ENCODE measurements around the gene RASAL2.

RASAL2 gene

DNA sequence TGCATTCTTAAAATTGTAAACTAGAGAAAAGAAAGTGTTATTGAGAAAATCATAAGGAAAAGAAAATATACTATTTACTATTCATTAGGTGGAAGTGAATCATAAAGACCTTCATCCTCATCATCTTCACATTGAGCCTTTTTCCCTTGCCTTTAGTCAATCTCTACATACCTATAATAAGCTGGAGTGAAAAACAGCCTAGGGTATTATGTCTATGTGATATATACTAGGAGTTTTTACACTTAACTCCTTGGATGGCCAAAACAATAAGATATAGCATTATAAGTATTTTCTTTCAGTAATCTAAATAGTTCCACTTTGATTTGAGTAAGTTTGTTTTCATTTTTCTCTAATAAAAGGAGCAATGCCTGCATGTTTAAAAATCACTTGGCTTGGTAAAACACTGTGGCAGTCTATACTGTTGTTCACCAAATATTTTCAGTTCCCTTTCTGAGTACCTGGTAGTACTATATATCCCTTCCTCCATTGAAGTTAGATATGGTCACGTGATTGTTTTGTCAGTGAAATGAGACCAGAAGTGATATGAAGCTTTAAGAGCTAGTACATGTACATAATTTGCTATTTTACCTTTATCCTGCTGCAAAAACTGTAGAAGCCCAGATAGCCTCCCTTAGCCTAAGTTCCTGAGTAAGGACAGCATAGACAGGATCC is 324.5 kb downstream of the RASAL2 start:
- Mint-ChIP-seq H3K27me3 (peaks cover 3% of the 10 kb centered on the region), H3K36me3 (ENCODE audit: low read depth) (no peaks in the 10 kb centered on the region), H3K4me1 (ENCODE audit: low read depth) (no peaks in the 10 kb centered on the region), H3K27ac (no peak overlapping the region), H3K4me3 (no peak overlapping the region), H3K9me3 (peaks cover 4% of the 10 kb centered on the region)

DNA sequence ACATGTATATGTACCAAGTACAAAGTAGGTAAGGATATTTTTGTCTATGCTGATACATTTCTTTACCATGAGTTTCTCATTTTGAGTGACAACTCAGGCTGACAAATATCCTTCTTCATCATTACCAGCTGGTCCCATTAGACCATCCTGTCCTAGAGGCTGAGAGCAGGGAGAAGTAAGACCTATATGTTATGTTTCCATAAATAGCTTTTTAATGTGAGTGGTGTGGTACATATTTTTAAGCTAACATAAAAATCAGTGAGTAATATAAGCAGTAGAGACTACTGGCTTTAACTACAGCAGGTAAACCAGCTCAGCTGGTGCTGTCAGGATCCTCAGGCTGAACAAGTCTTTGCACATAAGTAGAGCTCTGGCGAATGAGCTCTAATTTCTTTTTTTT is 340.5 kb downstream of the RASAL2 start:
- H3K4me1 Mint-ChIP-seq (ENCODE audit: low read depth), result no peaks in the 10 kb centered on the region
- H3K9me3 Mint-ChIP-seq, result no peaks in the 10 kb centered on the region
- no peak overlapping the region for H3K27ac Mint-ChIP-seq
- H3K36me3 Mint-ChIP-seq (ENCODE audit: low read depth), result no peaks in the 10 kb centered on the region
- H3K27me3 Mint-ChIP-seq, result peaks cover 3% of the 10 kb centered on the region
- no peak overlapping the region for H3K4me3 Mint-ChIP-seq

- no peaks in the 10 kb centered on the region for H3K9me3 Mint-ChIP-seq
- no peaks in the 10 kb centered on the region for H3K4me1 Mint-ChIP-seq (ENCODE audit: low read depth)
- H3K27me3 Mint-ChIP-seq, result peaks cover 3% of the 10 kb centered on the region
- no peaks in the 10 kb centered on the region for H3K36me3 Mint-ChIP-seq (ENCODE audit: low read depth)
- no peak overlapping the region for H3K27ac Mint-ChIP-seq
- no peak overlapping the region for H3K4me3 Mint-ChIP-seq
Measured at GRCh38 chr1:178434899-178435435, 341.1 kb downstream of the RASAL2 start.

DNA sequence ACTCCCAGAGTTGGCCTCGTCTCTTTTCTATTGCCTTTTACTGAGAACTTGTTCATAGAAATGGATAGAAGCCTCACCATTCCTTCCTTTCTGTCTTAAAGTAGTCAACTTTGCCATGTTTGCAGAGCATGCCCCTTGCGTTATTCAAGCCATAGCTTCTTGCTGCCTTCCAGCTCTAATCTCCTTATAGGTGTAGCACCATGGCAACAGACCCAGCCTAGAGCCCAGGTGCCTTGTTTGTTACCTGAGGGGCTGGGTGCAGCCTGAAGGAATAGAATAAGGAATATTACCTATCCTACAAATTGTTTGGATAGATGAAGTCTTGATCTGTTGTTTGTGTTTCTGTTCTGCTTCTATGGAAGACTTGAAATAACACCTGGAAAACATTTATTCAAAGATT is 343.0 kb downstream of the RASAL2 start:
- H3K27ac Mint-ChIP-seq, result no peak overlapping the region
- no peak overlapping the region for H3K4me3 Mint-ChIP-seq
- no peaks in the 10 kb centered on the region for H3K36me3 Mint-ChIP-seq (ENCODE audit: low read depth)
- H3K4me1 Mint-ChIP-seq (ENCODE audit: low read depth), result no peaks in the 10 kb centered on the region
- no peaks in the 10 kb centered on the region for H3K9me3 Mint-ChIP-seq
- H3K27me3 Mint-ChIP-seq, result peaks cover 5% of the 10 kb centered on the region

DNA sequence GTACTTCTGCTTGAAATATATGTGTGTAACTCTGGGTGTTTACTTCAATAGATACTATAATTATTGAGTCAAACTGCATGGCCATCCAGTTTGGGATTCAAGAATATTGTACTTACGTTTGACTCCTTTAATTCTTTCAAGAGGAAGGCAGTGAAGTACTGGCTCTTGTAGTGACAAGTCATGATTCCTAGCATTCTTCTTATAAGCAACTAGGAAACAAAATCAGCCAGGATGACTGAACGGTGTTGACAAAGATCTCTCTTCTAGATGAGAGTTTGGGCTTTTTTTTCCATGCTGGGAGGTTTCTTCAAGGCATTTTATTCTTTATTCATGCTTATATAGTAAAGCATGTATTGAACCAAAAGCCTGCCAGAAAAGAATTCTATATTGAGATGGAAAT is 344.5 kb downstream of the RASAL2 start:
- H3K9me3 Mint-ChIP-seq, result no peaks in the 10 kb centered on the region

GRCh38 chr1:178442925-178443324 is 349.0 kb downstream of the RASAL2 start:
- Mint-ChIP-seq H3K4me1 (ENCODE audit: low read depth) (no peaks in the 10 kb centered on the region), H3K27me3 (peaks cover 11% of the 10 kb centered on the region), H3K27ac (no peak overlapping the region), H3K36me3 (ENCODE audit: low read depth) (no peaks in the 10 kb centered on the region), H3K4me3 (no peak overlapping the region), H3K9me3 (no peaks in the 10 kb centered on the region)

More for the DNA sequence above, 344.5 kb downstream of the RASAL2 start:
- Mint-ChIP-seq H3K27me3 (peaks cover 10% of the 10 kb centered on the region), H3K36me3 (ENCODE audit: low read depth) (no peaks in the 10 kb centered on the region), H3K4me1 (ENCODE audit: low read depth) (no peaks in the 10 kb centered on the region), H3K27ac (no peak overlapping the region), H3K4me3 (no peak overlapping the region)

DNA sequence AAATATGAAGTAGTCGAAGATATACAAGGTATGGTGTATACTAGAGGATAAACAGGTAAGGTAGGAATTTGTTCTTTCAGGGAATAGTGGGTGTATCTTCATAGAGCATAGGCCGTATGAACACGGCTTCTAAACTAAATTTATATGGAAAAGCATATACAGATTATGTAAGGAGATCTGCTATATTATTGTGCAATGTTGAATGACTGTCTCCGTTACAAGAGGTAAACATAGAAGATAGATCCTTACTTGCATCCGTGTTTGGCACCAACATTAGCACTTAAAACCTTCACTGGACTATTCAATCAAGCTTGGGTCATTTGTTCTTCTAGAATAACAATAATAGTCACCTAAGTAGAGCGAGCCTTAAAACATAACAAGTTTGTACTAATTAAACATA is 357.0 kb downstream of the RASAL2 start:
- Mint-ChIP-seq H3K27me3 (peaks cover 5% of the 10 kb centered on the region), H3K4me1 (ENCODE audit: low read depth) (no peaks in the 10 kb centered on the region), H3K9me3 (no peaks in the 10 kb centered on the region), H3K4me3 (no peak overlapping the region), H3K36me3 (ENCODE audit: low read depth) (no peaks in the 10 kb centered on the region), H3K27ac (no peak overlapping the region)

- H3K9me3 Mint-ChIP-seq, result no peaks in the 10 kb centered on the region
Measured at GRCh38 chr1:178451529-178451928, 357.6 kb downstream of the RASAL2 start.

GRCh38 chr1:178452013-178452412 is 358.1 kb downstream of the RASAL2 start:
- Mint-ChIP-seq H3K36me3 (ENCODE audit: low read depth) (no peaks in the 10 kb centered on the region), H3K27me3 (peaks cover 5% of the 10 kb centered on the region), H3K9me3 (no peaks in the 10 kb centered on the region), H3K27ac (no peak overlapping the region), H3K4me1 (ENCODE audit: low read depth) (no peaks in the 10 kb centered on the region), H3K4me3 (no peak overlapping the region)

More at GRCh38 chr1:178451529-178451928, 357.6 kb downstream of the RASAL2 start:
- Mint-ChIP-seq H3K36me3 (ENCODE audit: low read depth) (no peaks in the 10 kb centered on the region), H3K4me1 (ENCODE audit: low read depth) (no peaks in the 10 kb centered on the region), H3K4me3 (no peak overlapping the region), H3K27me3 (peaks cover 5% of the 10 kb centered on the region), H3K27ac (no peak overlapping the region)

DNA sequence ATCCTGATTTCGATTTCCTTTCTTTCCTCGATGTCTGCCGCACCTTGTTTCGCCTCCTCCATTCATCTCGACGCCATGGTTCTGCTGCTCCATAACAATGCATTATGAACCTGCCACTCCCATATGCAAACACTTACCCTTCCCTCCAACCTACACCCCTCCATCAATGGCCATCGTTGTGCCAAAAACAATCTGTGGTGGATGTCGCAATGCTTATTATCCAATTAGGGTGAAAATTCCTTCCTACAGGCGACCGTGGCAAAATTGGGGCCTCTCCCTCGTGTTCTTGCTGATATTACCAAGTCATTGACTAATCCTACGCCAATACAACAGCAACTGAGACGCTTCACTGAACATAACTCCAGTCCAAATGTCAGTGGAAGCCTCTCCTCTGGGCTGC is 362.6 kb downstream of the RASAL2 start:
- Mint-ChIP-seq H3K27me3 (no peaks in the 10 kb centered on the region), H3K27ac (no peak overlapping the region), H3K4me1 (ENCODE audit: low read depth) (no peaks in the 10 kb centered on the region), H3K9me3 (no peaks in the 10 kb centered on the region), H3K36me3 (ENCODE audit: low read depth) (no peaks in the 10 kb centered on the region), H3K4me3 (no peak overlapping the region)

- Mint-ChIP-seq H3K9me3 (no peaks in the 10 kb centered on the region), H3K36me3 (ENCODE audit: low read depth) (no peaks in the 10 kb centered on the region), H3K4me3 (no peak overlapping the region), H3K27ac (no peak overlapping the region), H3K4me1 (ENCODE audit: low read depth) (no peaks in the 10 kb centered on the region), H3K27me3 (no peaks in the 10 kb centered on the region)
Measured at GRCh38 chr1:178457651-178458050, 363.7 kb downstream of the RASAL2 start.

- no peak overlapping the region for H3K27ac Mint-ChIP-seq
- H3K36me3 Mint-ChIP-seq (ENCODE audit: low read depth), result no peaks in the 10 kb centered on the region
- H3K4me3 Mint-ChIP-seq, result no peak overlapping the region
- H3K4me1 Mint-ChIP-seq (ENCODE audit: low read depth), result no peaks in the 10 kb centered on the region
- no peaks in the 10 kb centered on the region for H3K27me3 Mint-ChIP-seq
- H3K9me3 Mint-ChIP-seq, result no peaks in the 10 kb centered on the region
Measured at GRCh38 chr1:178458203-178458602, 364.3 kb downstream of the RASAL2 start.

DNA sequence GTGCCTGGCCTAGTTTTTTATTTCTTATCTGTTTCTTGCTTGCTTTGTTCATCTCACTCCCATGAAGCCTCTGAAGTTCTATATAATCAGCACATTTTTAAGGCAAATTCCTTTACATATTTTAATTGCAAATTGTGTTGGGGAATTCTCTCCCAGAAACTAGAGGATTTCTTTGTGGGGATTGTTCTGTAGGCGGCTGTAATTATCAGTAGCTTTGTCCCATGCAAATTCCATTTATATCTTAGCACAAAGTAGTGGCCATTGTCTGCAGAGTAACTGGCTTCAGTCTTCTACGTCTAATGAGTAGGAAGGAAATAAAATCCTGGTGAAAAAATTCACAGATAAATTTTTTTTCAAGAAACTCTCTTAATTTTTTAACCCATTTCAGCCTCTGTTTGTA is 367.2 kb downstream of the RASAL2 start:
- Mint-ChIP-seq H3K4me1 (ENCODE audit: low read depth) (no peaks in the 10 kb centered on the region), H3K36me3 (ENCODE audit: low read depth) (no peaks in the 10 kb centered on the region)

DNA sequence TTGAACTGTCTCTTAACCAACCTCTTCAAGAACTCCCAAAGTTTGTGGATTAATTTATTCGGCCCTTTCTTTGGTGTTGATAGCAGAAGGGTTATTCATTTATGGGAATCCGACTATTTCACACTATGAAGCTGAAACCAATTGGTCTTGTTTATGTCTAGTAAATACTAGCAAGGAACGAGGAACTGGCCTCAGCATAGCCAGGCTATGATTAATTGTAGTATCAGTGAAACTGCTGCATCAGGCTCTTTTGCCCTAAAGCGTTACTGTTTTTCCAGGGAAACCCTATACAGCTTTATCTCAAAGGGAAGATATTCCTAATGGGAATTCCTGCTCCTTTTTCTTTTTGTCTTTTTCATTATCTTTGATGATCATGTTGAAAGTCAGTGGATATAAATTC is 367.8 kb downstream of the RASAL2 start:
- no peaks in the 10 kb centered on the region for H3K9me3 Mint-ChIP-seq
- H3K4me3 Mint-ChIP-seq, result no peak overlapping the region
- no peaks in the 10 kb centered on the region for H3K36me3 Mint-ChIP-seq (ENCODE audit: low read depth)
- H3K4me1 Mint-ChIP-seq (ENCODE audit: low read depth), result no peaks in the 10 kb centered on the region
- H3K27ac Mint-ChIP-seq, result no peak overlapping the region
- peaks cover under 1% of the 10 kb centered on the region for H3K27me3 Mint-ChIP-seq

More for the DNA sequence above, 367.2 kb downstream of the RASAL2 start:
- no peaks in the 10 kb centered on the region for H3K9me3 Mint-ChIP-seq
- H3K4me3 Mint-ChIP-seq, result no peak overlapping the region
- no peak overlapping the region for H3K27ac Mint-ChIP-seq
- H3K27me3 Mint-ChIP-seq, result no peaks in the 10 kb centered on the region

DNA sequence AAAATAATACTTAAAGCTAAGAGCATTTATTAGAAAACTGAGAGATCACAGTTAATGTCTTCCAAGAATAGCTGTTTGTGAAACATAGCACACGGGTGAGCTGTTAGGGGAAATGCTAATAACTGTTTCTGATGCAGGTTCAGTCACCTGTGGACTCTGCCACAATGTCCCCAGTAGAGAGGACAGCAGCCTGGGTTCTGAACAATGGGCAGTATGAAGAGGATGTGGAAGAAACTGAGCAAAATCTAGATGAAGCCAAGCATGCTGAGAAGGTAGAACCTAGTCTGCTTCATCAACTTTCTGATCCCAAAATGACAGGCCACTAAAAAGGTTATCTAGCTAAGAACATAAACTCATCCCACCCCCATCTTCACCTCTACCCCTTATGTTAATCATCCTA is 370.2 kb downstream of the RASAL2 start:
- Mint-ChIP-seq H3K4me1 (ENCODE audit: low read depth) (no peaks in the 10 kb centered on the region), H3K9me3 (no peaks in the 10 kb centered on the region), H3K4me3 (no peak overlapping the region), H3K27me3 (peaks cover 4% of the 10 kb centered on the region), H3K36me3 (ENCODE audit: low read depth) (no peaks in the 10 kb centered on the region), H3K27ac (no peak overlapping the region)

- H3K4me1 Mint-ChIP-seq (ENCODE audit: low read depth), result no peaks in the 10 kb centered on the region
- H3K9me3 Mint-ChIP-seq, result no peaks in the 10 kb centered on the region
- peaks cover 4% of the 10 kb centered on the region for H3K27me3 Mint-ChIP-seq
- no peak overlapping the region for H3K4me3 Mint-ChIP-seq
- no peaks in the 10 kb centered on the region for H3K36me3 Mint-ChIP-seq (ENCODE audit: low read depth)
- H3K27ac Mint-ChIP-seq, result no peak overlapping the region
Measured at GRCh38 chr1:178464566-178464965, 370.7 kb downstream of the RASAL2 start.

Data from stimulated activated naive CD8-positive, alpha-beta T cell treated with anti-CD3 and anti-CD28 coated beads, Interleukin-15, Interleukin-2, amounts not matched to agents 100 ng/mL and 50 ng/mL, for 24 hours (primary cell).